Endothelial cell of umbilical vein (primary cell): ENCODE measurements around the gene KISS1R. TPM values are rescaled to one million over a fixed set of nuclear protein-coding genes. Genes with fewer than 3 reads are reported as not detected.

Source experiments
- BruUV-seq: library from RNA; stranded (reverse); fragments of 400-500 nt; replicated peaks from 2 replicates; lab custom pipeline; 2021; lab: Mats Ljungman, UMichigan
- CTCF ChIA-PET: fragments of 300-600, 350-600 bp; sonication (Branson Sonifier 250); formaldehyde crosslinking; loops from one replicate; lab custom pipeline; 2021; ENCODE audit warnings: antibody characterized with exemption, inconsistent platforms; lab: Charles Lee
- POLR2A ChIA-PET: fragments of 300-600, 350-600 bp; sonication (Branson Sonifier 250); formaldehyde crosslinking; loops from one replicate; lab custom pipeline; 2021; ENCODE audit warnings: antibody characterized with exemption, inconsistent platforms; lab: Charles Lee
- DNase-seq: peaks from one replicate; pipeline ENCODE4 v3.0.0-alpha.2; 2011; ENCODE audit warnings: low read depth, low spot score
- FAIRE-seq: peaks from 2 replicates; lab custom pipeline; 2011; peaks lifted over from hg19 to GRCh38; lab: Jason Lieb, UNC
- H2AFZ ChIP-seq: 2 replicates; pipeline ENCODE4 v1.6.0; 2012; ENCODE audit warnings: low read depth, low read length, control low read depth, inconsistent platforms
- H3K27ac ChIP-seq: 2 replicates; pipeline ENCODE4 v1.5.1; 2011; ENCODE audit warnings: low read depth, mild to moderate bottlenecking, control low read depth, low read length, moderate library complexity; ENCODE audit not compliant: insufficient read depth
- H3K27me3 ChIP-seq, 2 experiments: 2 replicates each; pipeline versions ENCODE4 v1.6.0 to v1.6.1; 2011; ENCODE audit warnings: low read length in 2 of 2, mixed read lengths in 1 of 2; ENCODE audit not compliant: control insufficient read depth in 2 of 2, insufficient read depth in 2 of 2
- H3K36me3 ChIP-seq, 2 experiments: 2 replicates in 1 of 2; 3 replicates in 1 of 2; pipeline ENCODE4 v1.5.1; 2011; ENCODE audit warnings: low read length in 2 of 2, mild to moderate bottlenecking in 1 of 2, moderate library complexity in 1 of 2; ENCODE audit not compliant: control insufficient read depth in 2 of 2, insufficient read depth in 2 of 2; ENCODE audit errors: extremely low read depth in 1 of 2
- H3K4me1 ChIP-seq: 3 replicates; pipeline ENCODE4 v1.5.1; 2011; ENCODE audit warnings: mild to moderate bottlenecking, low read length; ENCODE audit not compliant: control insufficient read depth, insufficient read depth; ENCODE audit errors: extremely low read depth
- H3K4me2 ChIP-seq: 2 replicates; pipeline ENCODE4 v1.6.1; 2011; ENCODE audit warnings: low read length, control low read depth, mixed read lengths; ENCODE audit not compliant: insufficient read depth
- H3K4me3 ChIP-seq, 3 experiments: fragments of 200-600 bp in 1 of 3; sonication (generic), shearing (Covaris generic) in 1 of 3; replicated peaks in 1 of 3; 2 replicates each; pipeline ENCODE4 v1.5.1; 2011 to 2016; ENCODE audit warnings: control low read depth in 3 of 3, low read length in 3 of 3, mild to moderate bottlenecking in 2 of 3, inconsistent platforms in 1 of 3, low read depth in 1 of 3, moderate library complexity in 1 of 3; ENCODE audit not compliant: insufficient read depth in 1 of 3
- H3K79me2 ChIP-seq: 2 replicates; pipeline ENCODE4 v1.6.0; 2012; ENCODE audit warnings: low read length, inconsistent platforms; ENCODE audit not compliant: control insufficient read depth, insufficient read depth
- H3K9ac ChIP-seq: replicated peaks from 2 replicates; pipeline ENCODE3; 2011; ENCODE audit warnings: low read length, control low read depth; ENCODE audit not compliant: insufficient read depth; ENCODE audit errors: extremely low read depth
- H3K9me1 ChIP-seq: replicated peaks from 3 replicates; pipeline ENCODE4 v1.6.0; 2011; ENCODE audit warnings: mild to moderate bottlenecking, low read length; ENCODE audit not compliant: control insufficient read depth, insufficient read depth; ENCODE audit errors: extremely low read depth
- H3K9me3 ChIP-seq: replicated peaks from 2 replicates; pipeline ENCODE4 v1.5.1; 2012; ENCODE audit warnings: low read length, inconsistent platforms; ENCODE audit not compliant: control insufficient read depth, insufficient read depth
- H4K20me1 ChIP-seq: replicated peaks from 2 replicates; pipeline ENCODE3; 2011; ENCODE audit warnings: mild to moderate bottlenecking, low read length; ENCODE audit not compliant: control insufficient read depth, insufficient read depth; ENCODE audit errors: extremely low read depth
- EZH2 ChIP-seq: IDR thresholded peaks from 2 replicates; pipeline ENCODE4 v1.6.1; 2012; ENCODE audit warnings: borderline replicate concordance, low read depth, mild to moderate bottlenecking, moderate library complexity, low read length, inconsistent platforms; ENCODE audit not compliant: severe bottlenecking
- FOS ChIP-seq: IDR thresholded peaks from 2 replicates; pipeline ENCODE4 v1.6.1; 2011; ENCODE audit warnings: mild to moderate bottlenecking, low read length, moderate library complexity, borderline replicate concordance; ENCODE audit not compliant: insufficient read depth
- GATA2 ChIP-seq: IDR thresholded peaks from 2 replicates; pipeline ENCODE4 v1.7.0; 2011; ENCODE audit warnings: low read depth, mild to moderate bottlenecking, moderate library complexity, mixed read lengths, low read length; ENCODE audit not compliant: insufficient read length, insufficient read depth
- JUN ChIP-seq: IDR thresholded peaks from 2 replicates; pipeline ENCODE4 v1.6.1; 2011; ENCODE audit warnings: borderline replicate concordance, low read depth; ENCODE audit not compliant: insufficient read length, insufficient read depth
- MYC ChIP-seq: IDR thresholded peaks from one replicate; pipeline ENCODE4 v1.6.1; 2011; ENCODE audit warnings: mild to moderate bottlenecking, low read depth, low read length
- POLR2A ChIP-seq: IDR thresholded peaks from 2 replicates; pipeline ENCODE4 v1.6.1; 2012; ENCODE audit warnings: low read depth, mild to moderate bottlenecking, control low read depth, low read length
- POLR2AphosphoS5 ChIP-seq: IDR thresholded peaks from 2 replicates; pipeline ENCODE4 v1.6.1; 2012; ENCODE audit warnings: low read depth, mild to moderate bottlenecking, control low read depth, low read length, moderate library complexity; ENCODE audit not compliant: insufficient read depth
- dilution Hi-C: fragments of 300-500 bp; cut with MboI; formaldehyde crosslinking; loops from one replicate; pipeline ENCODE4 v1.15.0; 2019; ENCODE audit warnings: low sequenced_read_pairs; ENCODE audit not compliant: extremely low pct_ligation_motif_present
- intact Hi-C: fragments of 100-400 bp; cut with micrococcal nuclease; formaldehyde crosslinking; loops from one replicate; pipeline ENCODE4 v1.10.0; 2022
- polyA plus RNA-seq, 4 experiments: library from polyadenylated mRNA; depleted of rRNA in 3 of 4; stranded (reverse) in 3 of 4; unstranded in 1 of 4; fragments of >200 nt; gene quantifications; 2 replicates each; pipeline versions ENCODE4 v1.2.1 to v1.2.3, GENCODE V29; 2011 to 2012; ENCODE audit warnings: missing spikeins in 1 of 4
- total RNA-seq: library from RNA; stranded (reverse); gene quantifications from 2 replicates; pipeline ENCODE4 v1.2.3, GENCODE V29; 2021
- TF ChIP-seq, protein P1 (sequence below): IDR thresholded peaks from 2 replicates; pipeline ENCODE4 v1.6.1; 2011; ENCODE audit not compliant: insufficient read depth, insufficient read length
- TF ChIP-seq, protein P2 (sequence below), 2 donors: IDR thresholded peaks; 1 replicate in 1 of 2; 2 replicates in 1 of 2; pipeline ENCODE4 v1.5.1; 2011; ENCODE audit warnings: low read length in 2 of 2, mild to moderate bottlenecking in 2 of 2, moderate library complexity in 2 of 2, control low read depth in 1 of 2, inconsistent platforms in 1 of 2, low read depth in 1 of 2; ENCODE audit not compliant: insufficient read depth in 1 of 2; ENCODE audit errors: extremely low read depth in 1 of 2

Gene KISS1R
- total and polyA plus RNA-seq, 2 donors (not counting 3 experiments of a cell fraction or from before 2014, with no cell fraction given) = not detected

DNA sequence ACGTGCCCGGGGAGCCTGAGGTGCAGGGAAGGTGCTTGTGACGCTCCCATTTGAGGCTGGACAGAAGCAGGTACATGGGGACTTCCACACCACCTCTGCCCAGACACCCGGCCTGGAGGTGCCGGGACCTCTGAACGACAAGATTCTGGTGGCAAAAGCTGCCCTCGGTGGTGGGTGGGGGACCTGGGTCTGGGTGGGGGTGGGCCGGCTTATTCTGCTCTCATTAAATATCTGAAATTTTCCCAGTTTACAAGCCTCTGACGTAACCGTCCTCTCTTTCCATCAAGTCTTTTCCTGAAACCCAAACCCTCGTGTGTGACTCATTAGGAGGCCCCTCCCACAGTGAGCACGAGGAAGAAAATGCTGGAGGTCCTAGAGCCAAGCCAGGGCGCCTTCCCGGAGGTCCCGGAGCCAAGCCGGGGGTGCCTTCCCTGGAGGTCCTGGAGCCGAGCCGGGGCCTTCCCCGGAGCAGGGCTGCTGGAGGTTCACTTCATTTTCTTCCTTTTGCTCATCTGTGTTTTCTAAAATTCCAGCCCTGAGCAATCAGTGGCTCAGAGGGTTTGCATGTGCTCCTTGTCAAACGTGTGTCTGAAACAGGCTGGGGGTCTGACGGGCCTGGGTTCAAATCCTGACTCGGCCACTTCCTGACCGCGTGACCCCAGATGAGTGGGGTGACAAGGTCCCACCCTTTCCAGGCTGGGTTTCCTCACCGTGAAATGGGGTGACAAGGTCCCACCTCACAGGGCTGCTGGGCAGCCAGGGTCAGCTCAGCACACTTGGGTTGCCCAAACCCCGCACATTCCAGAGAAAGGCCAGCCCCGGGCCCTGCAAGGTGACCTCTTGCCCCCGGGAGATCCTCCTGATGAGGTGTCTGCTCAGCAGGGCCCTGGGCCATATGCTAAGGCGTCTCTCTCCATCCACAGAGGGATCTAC lies 47.6 kb upstream of the KISS1R start:
- no TSS peak for BruUV-seq
- Histone ChIP-seq H3K9me1 (no peaks in the 10 kb centered on the region), H3K27me3 (no peaks in the 10 kb centered on the region), H3K9ac (no peak overlapping the region), H3K27ac (peak overlapping the region; percentile 44), H4K20me1 (no peaks in the 10 kb centered on the region), H3K4me3 (no peak overlapping the region), H2AFZ (no peak overlapping the region), H3K4me1 (peaks cover 9% of the 10 kb centered on the region), H3K4me2 (no peak overlapping the region), H3K9me3 (no peaks in the 10 kb centered on the region), H3K36me3 (peaks cover 0 to 13% of the 10 kb centered on the region in 2 experiments), H3K79me2 (no peaks in the 10 kb centered on the region)
- intact Hi-C loops = loop anchor here (1.0 kb wide), 1 partner anchor 206 kb away; the partner anchor contains the start of gene RNF126
- FAIRE-seq (peak; percentile 85), DNase-seq (peak; percentile 88)
- dilution Hi-C loops = no loop called here
- peak; percentile 74 for TF ChIP-seq JUN
- TF ChIP-seq, protein P1, sequence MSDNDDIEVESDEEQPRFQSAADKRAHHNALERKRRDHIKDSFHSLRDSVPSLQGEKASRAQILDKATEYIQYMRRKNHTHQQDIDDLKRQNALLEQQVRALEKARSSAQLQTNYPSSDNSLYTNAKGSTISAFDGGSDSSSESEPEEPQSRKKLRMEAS = no peak
- peak; percentile 69 for TF ChIP-seq FOS
- POLR2A ChIA-PET = no interaction called here
- CTCF ChIA-PET = no interaction called here

DNA sequence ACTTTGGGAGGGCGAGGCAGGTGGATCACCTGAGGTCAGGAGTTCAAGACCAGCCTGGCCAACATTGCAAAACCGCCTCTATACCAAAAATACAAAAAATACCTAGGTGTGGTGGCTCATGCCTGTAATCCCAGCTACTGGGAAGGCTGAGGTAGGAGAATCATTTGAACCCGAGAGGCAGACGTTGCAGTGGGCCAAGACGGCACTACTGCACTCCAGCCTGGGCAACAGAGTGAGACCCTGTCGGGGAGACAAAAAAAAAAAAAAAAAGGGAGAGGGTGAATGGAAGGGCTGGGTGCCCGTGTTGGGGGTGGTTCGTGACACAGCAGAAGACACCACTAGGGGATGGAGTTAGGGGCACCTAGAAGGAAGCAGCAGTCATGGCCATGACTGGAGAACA lies 46.8 kb upstream of the KISS1R start:
- POLR2A ChIA-PET = no interaction called here
- no peak for TF ChIP-seq EZH2
- no peak for TF ChIP-seq JUN
- TF ChIP-seq POLR2AphosphoS5 = no peak
- no peak for TF ChIP-seq FOS
- no peak for TF ChIP-seq GATA2
- TF ChIP-seq, protein P1 = no peak
- TF ChIP-seq, protein P2, sequence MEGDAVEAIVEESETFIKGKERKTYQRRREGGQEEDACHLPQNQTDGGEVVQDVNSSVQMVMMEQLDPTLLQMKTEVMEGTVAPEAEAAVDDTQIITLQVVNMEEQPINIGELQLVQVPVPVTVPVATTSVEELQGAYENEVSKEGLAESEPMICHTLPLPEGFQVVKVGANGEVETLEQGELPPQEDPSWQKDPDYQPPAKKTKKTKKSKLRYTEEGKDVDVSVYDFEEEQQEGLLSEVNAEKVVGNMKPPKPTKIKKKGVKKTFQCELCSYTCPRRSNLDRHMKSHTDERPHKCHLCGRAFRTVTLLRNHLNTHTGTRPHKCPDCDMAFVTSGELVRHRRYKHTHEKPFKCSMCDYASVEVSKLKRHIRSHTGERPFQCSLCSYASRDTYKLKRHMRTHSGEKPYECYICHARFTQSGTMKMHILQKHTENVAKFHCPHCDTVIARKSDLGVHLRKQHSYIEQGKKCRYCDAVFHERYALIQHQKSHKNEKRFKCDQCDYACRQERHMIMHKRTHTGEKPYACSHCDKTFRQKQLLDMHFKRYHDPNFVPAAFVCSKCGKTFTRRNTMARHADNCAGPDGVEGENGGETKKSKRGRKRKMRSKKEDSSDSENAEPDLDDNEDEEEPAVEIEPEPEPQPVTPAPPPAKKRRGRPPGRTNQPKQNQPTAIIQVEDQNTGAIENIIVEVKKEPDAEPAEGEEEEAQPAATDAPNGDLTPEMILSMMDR (IDR thresholded peaks at IDR 0.05; ENCODE audit: extremely low read depth in 1 of 2, insufficient read depth in 1 of 2, low read depth in 1 of 2, low read length in 2 of 2) = no peak
- TF ChIP-seq POLR2A = no peak
- no peak for TF ChIP-seq MYC

More for the DNA sequence above, 46.8 kb upstream of the KISS1R start:
- CTCF ChIA-PET = no interaction called here
- Histone ChIP-seq H3K79me2 (no peaks in the 10 kb centered on the region), H3K9ac (no peak overlapping the region), H3K4me1 (peaks cover 9% of the 10 kb centered on the region), H4K20me1 (no peaks in the 10 kb centered on the region), H3K27ac (no peak overlapping the region), H3K4me3 (no peak overlapping the region), H2AFZ (no peak overlapping the region), H3K9me3 (no peaks in the 10 kb centered on the region), H3K4me2 (no peak overlapping the region), H3K27me3 (no peaks in the 10 kb centered on the region), H3K36me3 (peaks cover 0 to 13% of the 10 kb centered on the region in 2 experiments), H3K9me1 (no peaks in the 10 kb centered on the region)
- BruUV-seq = no TSS peak
- intact Hi-C loops = no loop called here
- dilution Hi-C loops = no loop called here
- DNase-seq (no peak), FAIRE-seq (no peak)
